HG02970 (cell line): Measurements from ENCODE around the gene RELN.

Experiments
- ATAC-seq: cut with Tn5 transposase; IDR thresholded peaks from one replicate; pipeline ENCODE4 v1.9.1; 2021; ENCODE audit warnings: mild to moderate bottlenecking, moderate library complexity, moderate number of reproducible peaks; ENCODE audit not compliant: unreplicated experiment, low FRiP score

Gene RELN

GRCh38 chr7:103594186-103594585, 395.3 kb downstream of the RELN start:
- ATAC-seq: no peak

DNA sequence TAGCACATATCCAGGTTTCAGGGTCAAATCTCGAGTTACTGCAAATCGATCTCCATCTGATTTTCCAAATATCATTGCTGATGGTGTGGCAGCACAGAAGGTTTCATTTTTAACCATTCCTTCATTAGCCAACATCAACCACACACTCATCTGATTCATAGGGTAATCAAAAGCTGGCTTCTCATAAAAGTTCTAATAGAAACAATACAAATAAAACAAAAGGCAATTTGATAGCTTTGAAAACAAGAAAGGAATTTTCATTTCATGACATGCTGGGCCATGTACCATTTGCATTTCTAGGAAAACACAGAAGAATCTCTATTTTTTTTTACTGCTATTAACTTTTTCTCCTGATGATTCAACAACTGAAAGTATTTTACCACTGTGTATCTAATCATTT, 395.8 kb downstream of the RELN start:
- ATAC-seq: no peak

- ATAC-seq: no peak
These were observed 396.6 kb downstream of the RELN start for GRCh38 chr7:103592844-103593243.

GRCh38 chr7:103592187-103592586, 397.3 kb downstream of the RELN start:
- no peak for ATAC-seq

- no peak for ATAC-seq
These were observed 409.4 kb downstream of the RELN start for GRCh38 chr7:103580031-103580430.

GRCh38 chr7:103577059-103577458, 412.4 kb downstream of the RELN start:
- no peak for ATAC-seq

- ATAC-seq: no peak
These were observed 412.8 kb downstream of the RELN start for GRCh38 chr7:103576641-103577040.

DNA sequence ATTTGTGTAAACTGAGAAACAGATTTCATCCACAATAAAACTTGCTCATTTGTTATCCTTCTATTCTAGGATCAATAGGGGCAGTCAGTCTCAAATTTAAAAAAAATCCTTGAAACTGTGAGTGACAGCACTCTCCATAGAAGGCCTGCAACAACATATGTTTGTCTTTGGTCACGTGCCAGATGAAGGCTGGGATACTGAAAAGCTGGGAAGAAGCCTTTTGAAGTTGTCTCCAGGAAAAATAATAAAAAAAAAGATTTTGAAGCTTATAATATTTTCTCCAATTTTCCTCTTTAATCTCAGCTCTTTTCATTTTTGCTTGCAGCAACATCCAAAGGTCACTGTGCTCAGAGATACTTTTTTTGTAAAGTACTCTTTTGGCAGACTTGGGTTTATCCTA, 414.9 kb downstream of the RELN start:
- no peak for ATAC-seq

DNA sequence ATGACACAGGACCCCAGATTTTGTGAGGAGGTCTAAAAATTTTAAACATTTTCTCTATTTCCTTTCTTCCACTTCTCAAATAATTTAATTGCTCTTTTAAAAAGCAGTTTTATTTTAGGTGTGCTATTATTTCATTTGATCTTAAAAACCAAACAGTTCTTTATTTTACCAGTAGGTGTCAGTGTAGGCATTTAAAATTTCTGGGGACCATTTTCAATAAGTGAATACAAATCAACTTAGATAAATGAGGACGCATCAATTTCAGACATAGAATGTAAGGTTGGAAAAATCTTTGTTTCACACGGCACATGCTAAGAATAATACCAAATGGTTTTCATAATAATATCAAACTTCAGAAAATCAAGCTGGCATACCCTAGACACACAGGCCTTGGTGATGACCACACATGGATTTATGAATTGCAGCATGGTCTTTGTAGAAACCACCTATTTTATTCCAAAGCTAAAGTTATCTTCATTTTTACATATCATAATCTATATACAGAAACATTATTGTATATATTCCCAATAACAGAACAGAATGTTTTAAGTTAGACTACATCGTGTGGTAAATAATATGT, 415.9 kb downstream of the RELN start:
- ATAC-seq: no peak

DNA sequence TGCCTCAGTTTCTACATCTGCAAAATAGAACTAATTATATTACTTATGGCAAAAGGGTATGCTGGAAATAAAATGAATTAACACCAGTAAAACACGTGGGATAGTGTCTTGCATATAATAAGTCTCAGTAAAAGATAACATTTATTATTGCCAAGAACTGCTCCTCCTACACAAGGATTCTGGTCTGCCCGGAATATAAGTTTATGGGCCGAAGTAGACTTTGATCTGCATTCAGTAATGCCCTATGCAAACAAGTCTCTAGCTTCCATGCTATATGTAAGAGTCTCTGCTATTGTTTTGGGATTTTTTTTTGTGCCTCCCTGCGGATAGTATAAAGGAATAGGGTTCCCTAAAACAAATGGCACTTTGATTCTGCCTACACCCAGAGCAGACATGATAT, 417.9 kb downstream of the RELN start:
- ATAC-seq: no peak

DNA sequence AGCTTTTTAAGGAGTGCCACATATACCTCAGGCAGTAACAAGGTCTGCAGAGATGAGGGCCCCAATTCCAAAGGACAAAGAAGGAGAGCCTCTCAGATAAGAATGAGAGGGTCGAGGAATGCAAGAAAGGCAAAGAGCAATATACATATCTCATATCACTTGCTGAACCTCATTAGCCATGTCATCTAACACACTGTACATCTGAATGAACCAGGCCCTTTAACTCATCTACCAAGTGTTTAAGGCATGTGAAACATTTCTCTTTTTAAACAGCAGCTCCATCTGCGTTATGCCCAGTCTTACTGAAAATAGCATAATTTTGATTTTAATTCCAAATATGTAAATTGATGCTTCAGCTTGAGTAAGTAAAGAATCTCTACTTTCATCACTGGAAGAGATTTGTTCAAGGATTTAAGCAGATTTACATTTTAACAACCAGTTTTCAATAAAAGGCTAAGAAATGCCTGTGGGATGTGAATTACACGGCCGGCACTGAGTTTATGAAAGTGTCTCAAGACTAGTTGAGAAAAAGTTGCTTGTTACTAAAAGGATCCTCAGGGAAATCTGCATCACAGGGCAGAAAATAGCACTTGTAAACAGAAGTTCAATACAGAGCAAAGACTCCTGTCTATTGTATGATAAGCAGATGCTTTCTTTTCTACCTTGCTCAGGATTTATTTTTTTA, 419.7 kb downstream of the RELN start:
- no peak for ATAC-seq

- ATAC-seq: no peak
These were observed 425.0 kb downstream of the RELN start for GRCh38 chr7:103564416-103564815.

GRCh38 chr7:103560136-103560535, 429.3 kb downstream of the RELN start:
- ATAC-seq: no peak

DNA sequence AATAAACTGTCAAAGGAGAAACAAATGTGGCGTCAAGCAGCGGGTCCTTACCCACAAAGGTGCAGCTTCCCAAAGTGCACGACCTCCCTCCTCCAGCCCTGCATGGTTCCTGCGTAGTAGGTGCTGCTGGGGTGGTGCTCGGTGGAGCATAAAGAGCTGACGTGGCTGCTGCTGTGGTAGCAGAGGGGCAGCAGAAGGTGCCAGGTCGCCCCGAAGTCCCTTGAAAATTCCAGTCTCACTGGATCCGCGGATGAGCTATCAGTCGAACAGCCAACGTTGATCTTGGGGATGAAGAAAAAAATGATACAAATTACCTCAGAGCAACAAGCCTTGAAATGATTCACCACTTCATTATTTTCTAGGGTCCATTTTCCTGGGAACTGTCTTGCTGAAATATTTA, 438.4 kb downstream of the RELN start:
- no peak for ATAC-seq

DNA sequence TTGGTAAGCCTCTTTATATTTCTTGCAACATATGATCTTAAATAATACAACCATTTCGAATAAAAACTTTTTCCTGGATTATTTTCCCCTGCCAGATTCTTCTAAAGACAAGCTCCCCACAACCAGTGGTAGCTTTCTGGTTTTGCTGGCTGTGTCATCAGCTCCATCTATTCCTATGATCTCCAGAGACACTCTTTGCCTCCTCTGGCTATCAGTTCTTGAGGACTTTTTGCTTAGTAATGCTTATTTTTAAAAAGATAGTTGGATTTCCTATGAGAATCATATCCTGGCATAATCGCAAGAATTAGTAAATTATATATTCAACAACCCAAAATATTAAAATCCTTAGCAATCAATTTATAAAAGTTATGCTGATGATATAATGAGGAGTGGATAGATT, 439.7 kb downstream of the RELN start:
- ATAC-seq: no peak

DNA sequence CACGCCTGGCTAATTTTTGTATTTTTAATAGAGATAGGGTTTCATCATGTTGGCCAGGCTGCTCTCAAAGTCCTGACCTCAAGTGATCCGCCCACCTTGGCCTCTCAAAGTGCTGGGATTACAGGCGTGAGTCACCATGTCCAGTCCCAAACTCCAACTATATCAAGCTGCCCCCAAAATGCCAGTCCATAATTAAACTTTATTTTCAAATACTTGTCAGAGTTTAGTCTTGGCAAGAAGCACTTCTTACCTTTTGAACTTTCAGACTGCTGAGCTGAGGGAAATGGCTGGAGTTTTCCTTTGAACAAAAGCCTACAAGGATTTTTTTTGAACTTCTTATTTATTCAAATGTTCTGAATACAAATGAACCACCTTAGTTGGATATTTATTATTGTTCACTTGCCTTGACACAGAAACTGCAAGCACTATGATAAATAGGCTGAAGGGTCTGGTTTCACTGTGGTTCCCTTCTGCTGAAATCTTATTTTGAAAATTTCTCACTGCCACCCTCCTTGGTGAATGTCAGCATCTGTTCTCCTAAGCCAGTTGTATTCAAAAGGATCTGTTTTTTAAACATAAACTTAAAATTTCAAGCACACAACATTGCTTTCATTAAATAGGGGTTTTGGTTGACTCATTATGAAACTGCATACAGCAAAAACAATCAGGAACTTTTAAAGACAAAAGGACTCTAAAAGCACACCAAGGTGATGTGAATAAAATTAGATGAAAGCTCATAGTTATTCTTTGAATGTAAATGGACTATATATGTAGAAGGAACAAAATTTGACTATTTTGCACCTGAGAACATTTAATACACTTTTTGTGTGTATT, 441.8 kb downstream of the RELN start:
- no peak for ATAC-seq

GRCh38 chr7:103542470-103542869, 447.0 kb downstream of the RELN start:
- ATAC-seq: no peak

DNA sequence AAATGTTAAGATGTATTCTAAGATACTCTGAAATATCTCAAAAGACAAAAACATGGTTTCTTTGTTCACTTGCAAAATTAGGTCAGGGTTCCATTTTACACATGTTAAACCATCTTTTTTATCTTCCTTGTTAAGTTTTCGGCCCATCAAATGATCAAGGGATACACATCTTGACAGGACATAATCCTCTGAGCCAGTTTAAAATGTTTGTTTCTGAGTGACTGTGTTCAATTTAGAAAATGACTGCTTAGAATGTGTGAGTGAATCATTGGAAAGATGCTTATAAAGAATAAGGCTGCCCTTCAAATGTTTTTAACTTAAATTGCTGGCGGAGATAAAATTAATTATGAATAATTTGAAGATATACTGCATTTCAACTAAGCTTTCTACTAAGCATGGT, 447.5 kb downstream of the RELN start:
- no peak for ATAC-seq

DNA sequence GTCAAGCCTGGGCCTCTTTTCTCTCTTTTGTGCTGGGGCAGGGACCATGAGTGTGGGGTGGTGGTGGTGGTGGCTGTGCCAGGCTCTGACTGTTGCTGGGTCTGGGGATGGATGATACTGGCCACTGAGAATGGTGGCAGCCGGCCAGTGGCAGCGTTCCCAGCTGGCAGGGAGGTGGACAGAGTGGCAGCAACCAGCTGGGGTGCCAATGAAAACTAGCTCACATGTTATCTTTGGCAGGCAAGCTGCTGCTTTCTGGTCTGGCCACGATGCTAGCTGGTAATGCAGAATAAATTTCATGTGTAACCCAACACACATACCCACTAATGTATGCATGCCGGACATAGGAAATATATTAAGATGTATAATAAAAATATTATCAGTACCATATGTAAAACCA, 448.4 kb downstream of the RELN start:
- no peak for ATAC-seq

- ATAC-seq: no peak
These were observed 449.1 kb downstream of the RELN start for GRCh38 chr7:103540338-103540737.

- no peak for ATAC-seq
These were observed 449.6 kb downstream of the RELN start for GRCh38 chr7:103539875-103540274.
